DOHH2 (cell line): ENCODE data around the gene FAM131A.

Experiments
- H3F3A ChIP-seq: fragments of 200-600 bp; sonication (generic), shearing (Covaris generic); 2 replicates; pipeline ENCODE4 v1.6.0; 2016; ENCODE audit warnings: antibody characterized with exemption, mild to moderate bottlenecking; ENCODE audit not compliant: control insufficient read depth, insufficient read depth
- H3K27ac ChIP-seq: fragments of 200-600 bp; sonication (generic); 2 replicates; pipeline ENCODE4 v1.5.1; 2014; ENCODE audit warnings: low read depth, mild to moderate bottlenecking, low read length, moderate library complexity
- H3K27me3 ChIP-seq: fragments of 200-600 bp; sonication (generic); 2 replicates; pipeline ENCODE4 v1.6.1; 2014; ENCODE audit warnings: mild to moderate bottlenecking, low read length, mixed read lengths; ENCODE audit not compliant: control insufficient read depth
- H3K36me3 ChIP-seq: fragments of 200-600 bp; sonication (generic); 2 replicates; pipeline ENCODE4 v1.6.1; 2014; ENCODE audit warnings: mild to moderate bottlenecking, low read length, moderate library complexity, mixed read lengths; ENCODE audit not compliant: control insufficient read depth
- H3K4me1 ChIP-seq: fragments of 200-600 bp; sonication (generic); 2 replicates; pipeline ENCODE4 v1.6.1; 2014; ENCODE audit warnings: mild to moderate bottlenecking, low read length, mixed read lengths; ENCODE audit not compliant: control insufficient read depth
- H3K4me2 ChIP-seq: fragments of 200-600 bp; sonication (generic); 2 replicates; pipeline ENCODE4 v1.6.0; 2014; ENCODE audit warnings: mild to moderate bottlenecking, low read length, moderate library complexity
- H3K4me3 ChIP-seq: fragments of 200-600 bp; sonication (generic); 2 replicates; pipeline ENCODE4 v1.5.1; 2014; ENCODE audit warnings: mild to moderate bottlenecking, low read length, mixed read lengths
- H3K79me2 ChIP-seq: fragments of 200-600 bp; sonication (generic); 2 replicates; pipeline ENCODE4 v1.6.1; 2014; ENCODE audit warnings: mild to moderate bottlenecking, low read length, mixed read lengths; ENCODE audit not compliant: control insufficient read depth
- H3K9me2 ChIP-seq: fragments of 200-600 bp; sonication (generic); replicated peaks from 2 replicates; pipeline ENCODE4 v1.6.1; 2014; ENCODE audit warnings: mild to moderate bottlenecking, low read length, mixed read lengths; ENCODE audit not compliant: control insufficient read depth
- H3K9me3 ChIP-seq: fragments of 200-600 bp; sonication (generic); 2 replicates; pipeline ENCODE4 v1.6.1; 2014; ENCODE audit warnings: antibody characterized with exemption, low read length, mixed read lengths; ENCODE audit not compliant: control insufficient read depth, insufficient read depth
- H4K20me1 ChIP-seq: fragments of 200-600 bp; sonication (generic); 2 replicates; pipeline ENCODE4 v1.6.0; 2014; ENCODE audit warnings: low read depth, mild to moderate bottlenecking, antibody characterized with exemption, low read length, moderate library complexity; ENCODE audit not compliant: control insufficient read depth, insufficient read depth
- EZH2phosphoT487 ChIP-seq: fragments of 200-600 bp; sonication (generic); IDR thresholded peaks from 2 replicates; pipeline ENCODE4 v1.6.1; 2017; ENCODE audit warnings: borderline replicate concordance, mild to moderate bottlenecking, antibody characterized with exemption, low read length, moderate library complexity, mixed read lengths
- TF ChIP-seq, protein P1 (sequence below): fragments of 200-600 bp; sonication (generic); IDR thresholded peaks from one replicate; pipeline ENCODE4 v1.5.1; 2014; ENCODE audit warnings: antibody characterized with exemption, mild to moderate bottlenecking, low read depth, low read length; ENCODE audit not compliant: poor library complexity, severe bottlenecking

FAM131A gene

DNA sequence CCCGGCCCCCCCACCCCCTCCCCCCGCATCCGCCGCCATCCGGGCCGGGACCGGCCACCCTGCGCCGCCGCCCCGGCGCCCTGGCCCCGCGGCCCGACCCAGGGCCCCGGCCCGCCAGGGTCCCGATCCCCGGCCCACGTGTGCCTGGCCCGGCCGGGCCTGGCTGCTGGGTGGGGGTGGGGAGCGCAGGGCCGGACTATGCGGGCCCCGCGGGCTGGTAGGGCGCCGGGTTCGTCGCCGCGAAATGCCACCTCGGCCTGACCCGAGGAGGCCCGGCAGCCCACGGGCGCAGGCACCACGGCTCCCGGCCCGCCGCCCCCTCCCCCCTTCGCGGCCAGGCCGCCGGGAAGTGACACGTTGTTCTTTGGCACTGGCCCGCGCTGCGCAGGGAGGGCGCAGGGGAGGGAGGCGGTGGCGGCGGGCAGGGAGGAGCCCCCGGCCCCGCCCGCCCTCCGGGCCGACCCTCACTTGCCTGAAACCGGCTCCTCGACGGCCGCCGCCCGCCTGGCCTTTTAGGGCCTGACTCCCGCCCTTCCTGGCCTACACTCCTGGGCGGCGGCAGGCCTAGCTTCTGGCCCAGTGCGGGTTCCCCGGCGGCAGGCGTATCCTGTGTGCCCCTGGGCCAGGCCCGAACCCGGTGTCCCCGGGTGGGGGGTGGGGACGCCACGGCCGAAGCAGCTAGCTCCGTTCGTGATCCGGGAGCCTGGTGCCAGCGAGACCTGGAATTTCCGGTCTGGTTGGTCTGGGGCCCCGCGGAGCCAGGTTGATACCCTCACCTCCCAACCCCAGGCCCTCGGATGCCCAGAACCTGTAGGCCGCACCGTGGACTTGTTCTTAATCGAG lies 22.5 kb upstream of the FAM131A start:
- peaks cover 5% of the 10 kb centered on the region for H3F3A ChIP-seq
- peaks cover 53% of the 10 kb centered on the region for H3K79me2 ChIP-seq
- no peak for TF ChIP-seq EZH2phosphoT487
- TF ChIP-seq, protein P1, sequence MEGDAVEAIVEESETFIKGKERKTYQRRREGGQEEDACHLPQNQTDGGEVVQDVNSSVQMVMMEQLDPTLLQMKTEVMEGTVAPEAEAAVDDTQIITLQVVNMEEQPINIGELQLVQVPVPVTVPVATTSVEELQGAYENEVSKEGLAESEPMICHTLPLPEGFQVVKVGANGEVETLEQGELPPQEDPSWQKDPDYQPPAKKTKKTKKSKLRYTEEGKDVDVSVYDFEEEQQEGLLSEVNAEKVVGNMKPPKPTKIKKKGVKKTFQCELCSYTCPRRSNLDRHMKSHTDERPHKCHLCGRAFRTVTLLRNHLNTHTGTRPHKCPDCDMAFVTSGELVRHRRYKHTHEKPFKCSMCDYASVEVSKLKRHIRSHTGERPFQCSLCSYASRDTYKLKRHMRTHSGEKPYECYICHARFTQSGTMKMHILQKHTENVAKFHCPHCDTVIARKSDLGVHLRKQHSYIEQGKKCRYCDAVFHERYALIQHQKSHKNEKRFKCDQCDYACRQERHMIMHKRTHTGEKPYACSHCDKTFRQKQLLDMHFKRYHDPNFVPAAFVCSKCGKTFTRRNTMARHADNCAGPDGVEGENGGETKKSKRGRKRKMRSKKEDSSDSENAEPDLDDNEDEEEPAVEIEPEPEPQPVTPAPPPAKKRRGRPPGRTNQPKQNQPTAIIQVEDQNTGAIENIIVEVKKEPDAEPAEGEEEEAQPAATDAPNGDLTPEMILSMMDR, result no peak
- peaks cover 53% of the 10 kb centered on the region for H3K36me3 ChIP-seq
- peak overlapping the region; percentile 79 for H3K4me3 ChIP-seq
- H3K9me2 ChIP-seq, result no peaks in the 10 kb centered on the region
- H3K4me1 ChIP-seq, result peaks cover 30% of the 10 kb centered on the region
- H4K20me1 ChIP-seq, result peaks cover 38% of the 10 kb centered on the region
- no peaks in the 10 kb centered on the region for H3K27me3 ChIP-seq
- no peaks in the 10 kb centered on the region for H3K9me3 ChIP-seq
- peak overlapping the region; percentile 77 for H3K4me2 ChIP-seq
- H3K27ac ChIP-seq, result peak overlapping the region; percentile 43

DNA sequence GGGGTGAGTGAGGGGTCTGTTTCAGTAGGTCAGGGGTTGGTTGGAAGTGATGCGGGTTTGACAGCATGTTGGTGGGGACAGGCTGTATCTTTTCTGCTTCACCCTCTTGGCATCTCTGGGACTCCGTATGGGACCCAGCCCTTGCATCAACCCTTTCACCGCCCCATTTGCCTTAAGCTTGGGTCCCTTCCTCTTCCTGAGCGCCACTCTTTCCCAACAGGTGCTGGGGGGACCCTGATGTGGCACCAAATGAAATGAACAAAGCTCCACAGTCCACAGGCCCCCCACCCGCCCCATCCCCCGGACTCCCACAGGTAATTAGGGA lies 21.9 kb upstream of the FAM131A start:
- Histone ChIP-seq H3K27me3 (no peaks in the 10 kb centered on the region), H3K36me3 (peaks cover 56% of the 10 kb centered on the region), H3K27ac (peak overlapping the region; percentile 43), H3K4me1 (peaks cover 30% of the 10 kb centered on the region), H3K4me3 (peak overlapping the region; percentile 79), H3F3A (peaks cover 5% of the 10 kb centered on the region), H4K20me1 (peaks cover 43% of the 10 kb centered on the region), H3K79me2 (peaks cover 58% of the 10 kb centered on the region), H3K4me2 (peak overlapping the region; percentile 77), H3K9me3 (no peaks in the 10 kb centered on the region), H3K9me2 (no peaks in the 10 kb centered on the region)
- TF ChIP-seq, protein P1, result no peak
- TF ChIP-seq EZH2phosphoT487, result no peak

DNA sequence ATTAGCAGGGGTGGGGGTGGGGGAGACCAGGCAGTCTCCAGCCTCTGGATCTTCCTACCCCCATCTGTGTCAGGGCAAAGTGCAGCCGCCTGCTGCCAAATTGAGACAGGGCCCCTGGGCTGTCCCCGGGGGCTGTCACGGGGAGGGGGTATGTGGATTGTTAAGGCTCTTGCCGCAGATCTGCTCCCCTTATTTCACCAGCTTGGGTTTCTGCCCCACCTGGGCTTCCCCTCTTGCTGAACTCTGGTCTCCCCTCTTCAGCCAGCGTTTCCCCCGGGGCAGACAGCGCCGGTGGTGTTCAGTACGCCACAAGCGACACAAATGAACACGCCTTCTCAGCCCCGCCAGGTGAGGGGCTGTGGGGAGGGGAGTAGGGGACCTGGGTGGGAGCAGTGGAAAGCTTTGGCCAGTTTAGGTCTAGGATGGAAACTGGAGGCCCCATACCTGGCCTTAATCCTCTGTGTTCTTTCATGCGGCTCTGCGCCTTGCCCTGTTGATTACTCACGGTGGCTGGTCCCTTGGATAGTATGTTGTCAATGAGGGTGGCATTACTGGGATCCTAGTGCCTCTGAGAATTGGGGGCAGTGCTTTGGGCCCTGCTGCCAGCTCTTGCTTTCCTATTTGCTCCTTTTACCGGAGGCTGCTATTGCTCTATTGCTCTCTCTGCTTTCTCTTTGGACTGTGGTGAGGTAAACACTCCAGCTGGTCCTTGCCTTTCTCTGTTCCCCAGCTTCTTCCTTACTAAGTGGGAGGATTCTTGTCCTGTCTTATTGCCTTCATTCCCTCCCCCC lies 21.3 kb upstream of the FAM131A start:
- peaks cover 62% of the 10 kb centered on the region for H3K36me3 ChIP-seq
- no peaks in the 10 kb centered on the region for H3K9me2 ChIP-seq
- H3K4me2 ChIP-seq, result peak overlapping the region; percentile 77
- H3K79me2 ChIP-seq, result peaks cover 64% of the 10 kb centered on the region
- peaks cover 47% of the 10 kb centered on the region for H4K20me1 ChIP-seq
- no peaks in the 10 kb centered on the region for H3K27me3 ChIP-seq
- no peak for TF ChIP-seq EZH2phosphoT487
- TF ChIP-seq, protein P1, result no peak
- peaks cover 5% of the 10 kb centered on the region for H3F3A ChIP-seq
- peaks cover 30% of the 10 kb centered on the region for H3K4me1 ChIP-seq
- no peaks in the 10 kb centered on the region for H3K9me3 ChIP-seq
- H3K27ac ChIP-seq, result 0 out of 2 replicates have a peak overlapping the region, but pooled peaks have one; percentile 43
- peak overlapping the region; percentile 79 for H3K4me3 ChIP-seq
